IPS-18c (cell line): ENCODE measurements around the gene TCEA2.

Experiments used
- H3K4me3 ChIP-seq: 2 replicates; pipeline ENCODE4 v1.7.0; 2013; ENCODE audit warnings: low read depth, mild to moderate bottlenecking, low read length, moderate library complexity; ENCODE audit not compliant: insufficient read depth
- H3K9me3 ChIP-seq: one replicate; pipeline ENCODE4 v1.6.1; 2013; ENCODE audit warnings: mild to moderate bottlenecking, low read length, moderate library complexity; ENCODE audit not compliant: control insufficient read depth, insufficient read depth

Gene TCEA2

GRCh38 chr20:64093013-64093503 is 30.1 kb downstream of the TCEA2 start:
- H3K4me3 ChIP-seq, result no peak overlapping the region
- no peaks in the 10 kb centered on the region for H3K9me3 ChIP-seq

- no peak overlapping the region for H3K4me3 ChIP-seq
- no peaks in the 10 kb centered on the region for H3K9me3 ChIP-seq
Measured at GRCh38 chr20:64095455-64095854, 32.5 kb downstream of the TCEA2 start.

DNA sequence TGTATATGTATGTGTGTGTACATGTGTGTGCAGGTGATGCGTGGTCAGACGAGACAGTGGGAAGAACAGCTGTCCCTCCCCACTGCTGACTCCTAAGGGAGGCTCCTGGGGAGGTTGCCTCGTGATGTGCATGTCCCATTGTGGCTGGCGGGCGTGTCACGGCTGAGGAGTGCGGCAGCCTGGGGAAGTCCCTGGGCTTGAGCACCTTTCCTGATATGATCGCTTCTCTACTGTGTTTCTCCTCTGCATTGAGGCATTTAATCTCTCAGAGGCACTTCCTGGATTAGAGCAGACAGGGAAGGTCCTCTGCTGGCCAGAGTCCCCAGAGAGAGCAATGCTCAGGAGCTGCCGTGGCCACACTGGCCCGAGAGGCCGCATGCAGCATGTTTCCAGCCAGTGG is 32.9 kb downstream of the TCEA2 start:
- H3K4me3 ChIP-seq, result no peak overlapping the region
- no peaks in the 10 kb centered on the region for H3K9me3 ChIP-seq

GRCh38 chr20:64096535-64096934 is 33.5 kb downstream of the TCEA2 start:
- Histone ChIP-seq H3K9me3 (no peaks in the 10 kb centered on the region), H3K4me3 (no peak overlapping the region)

GRCh38 chr20:64098471-64099013 is 35.5 kb downstream of the TCEA2 start:
- Histone ChIP-seq H3K4me3 (no peak overlapping the region), H3K9me3 (no peaks in the 10 kb centered on the region)

- no peak overlapping the region for H3K4me3 ChIP-seq
Measured at GRCh38 chr20:64099086-64099786, 36.2 kb downstream of the TCEA2 start.

DNA sequence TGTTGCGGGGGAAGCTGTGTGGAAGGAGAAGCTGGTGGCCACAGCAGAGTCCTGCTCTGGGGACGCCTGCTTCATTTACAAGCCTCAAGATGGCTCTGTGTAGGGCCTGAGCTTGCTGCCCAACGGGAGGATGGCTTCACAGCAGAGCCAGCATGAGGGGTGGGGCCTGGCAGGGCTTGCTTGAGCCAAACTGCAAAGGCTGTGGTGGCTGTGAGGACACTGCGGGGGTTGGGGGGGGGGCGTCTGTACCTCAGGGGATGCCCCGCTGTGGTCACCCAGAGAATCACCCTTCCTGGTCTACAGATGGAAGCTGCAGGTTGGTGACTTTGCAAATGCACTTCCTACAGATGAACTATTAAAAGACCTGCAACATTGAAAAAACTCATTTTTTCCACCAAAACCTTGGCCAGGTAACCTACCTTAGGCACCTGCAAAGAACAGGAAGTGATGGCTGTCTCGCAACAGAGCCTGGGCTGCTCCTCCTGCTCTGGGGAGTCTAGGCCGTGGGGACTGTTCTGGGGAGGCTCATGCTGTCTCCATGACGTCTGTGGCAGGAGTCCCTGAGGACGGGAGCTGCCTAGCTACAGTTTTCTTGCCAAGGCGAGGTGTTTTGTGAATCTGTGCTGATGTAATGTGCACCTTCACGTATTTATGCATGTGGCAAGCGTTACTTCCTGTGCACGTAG is 37.0 kb downstream of the TCEA2 start:
- no peaks in the 10 kb centered on the region for H3K9me3 ChIP-seq

More at GRCh38 chr20:64099086-64099786, 36.2 kb downstream of the TCEA2 start:
- H3K9me3 ChIP-seq, result no peaks in the 10 kb centered on the region

DNA sequence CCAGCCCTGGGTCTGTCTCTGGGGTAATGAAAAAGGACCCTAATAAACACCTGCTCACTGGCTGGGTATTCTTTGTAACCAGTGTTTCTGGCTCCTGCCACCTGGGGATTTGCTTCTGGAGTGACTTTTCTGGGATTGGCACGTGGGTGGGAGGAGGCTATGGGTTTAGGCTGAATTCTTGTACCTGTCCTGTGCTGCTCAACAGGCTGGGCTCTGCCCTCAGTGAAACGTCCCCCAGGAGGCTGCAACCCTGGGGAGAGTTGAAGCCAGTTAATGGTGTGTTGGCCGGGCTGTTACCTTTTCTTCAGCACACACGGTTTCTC is 37.5 kb downstream of the TCEA2 start:
- Histone ChIP-seq H3K4me3 (no peak overlapping the region), H3K9me3 (no peaks in the 10 kb centered on the region)

More for the DNA sequence above, 37.0 kb downstream of the TCEA2 start:
- H3K4me3 ChIP-seq, result no peak overlapping the region

GRCh38 chr20:64100946-64101688 is 38.1 kb downstream of the TCEA2 start:
- no peak overlapping the region for H3K4me3 ChIP-seq
- no peaks in the 10 kb centered on the region for H3K9me3 ChIP-seq

GRCh38 chr20:64101731-64102621 is 39.0 kb downstream of the TCEA2 start:
- H3K9me3 ChIP-seq, result no peaks in the 10 kb centered on the region
- peak overlapping the region; percentile 62 for H3K4me3 ChIP-seq

DNA sequence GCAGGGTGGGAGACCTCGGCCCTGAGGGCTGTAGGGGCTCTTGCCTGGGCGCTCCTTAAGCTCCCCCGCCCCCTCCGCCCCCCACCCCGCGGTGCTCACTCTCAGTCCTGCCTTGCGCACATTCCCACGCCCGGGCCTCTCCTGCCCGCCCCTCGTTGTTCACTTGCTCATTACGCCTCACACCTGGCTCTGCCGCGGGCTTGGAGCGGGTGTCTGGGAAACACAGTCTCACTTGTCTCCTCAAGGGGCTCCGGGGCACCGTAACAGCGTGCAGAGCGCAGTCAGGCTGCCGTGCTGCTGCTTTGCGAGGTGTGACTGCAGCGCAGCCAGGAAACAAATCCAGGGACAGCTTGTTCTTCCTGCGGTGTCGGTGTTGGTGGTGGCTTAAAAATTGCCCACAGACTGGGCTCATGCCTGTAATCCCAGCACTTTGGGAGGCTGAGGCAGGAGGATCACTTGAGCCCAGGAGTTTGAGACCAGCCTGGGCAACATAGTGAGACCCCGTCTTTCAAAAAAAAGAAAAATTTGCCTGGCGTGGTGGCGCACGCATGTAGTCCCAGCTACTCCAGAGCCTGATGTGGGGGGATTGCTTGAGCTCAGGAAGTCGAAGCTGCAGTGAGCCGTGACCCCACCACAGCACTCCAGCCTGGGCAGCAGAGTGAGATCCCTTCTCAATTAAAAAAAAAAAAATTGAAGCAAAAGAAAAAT is 39.8 kb downstream of the TCEA2 start:
- H3K9me3 ChIP-seq, result no peaks in the 10 kb centered on the region
- H3K4me3 ChIP-seq, result peak overlapping the region; percentile 62

GRCh38 chr20:64103871-64104666 is 41.1 kb downstream of the TCEA2 start:
- H3K4me3 ChIP-seq, result no peak overlapping the region
- no peaks in the 10 kb centered on the region for H3K9me3 ChIP-seq

- Histone ChIP-seq H3K9me3 (no peaks in the 10 kb centered on the region), H3K4me3 (no peak overlapping the region)
Measured at GRCh38 chr20:64104667-64105451, 41.9 kb downstream of the TCEA2 start.

GRCh38 chr20:64105846-64106434 is 42.9 kb downstream of the TCEA2 start:
- Histone ChIP-seq H3K4me3 (no peak overlapping the region), H3K9me3 (no peaks in the 10 kb centered on the region)
